ENCODE data around the gene PTPRZ1. TPM values are rescaled to one million over a fixed set of nuclear protein-coding genes. Genes with fewer than 3 reads are reported as not detected.

PTPRZ1 gene
- total RNA-seq, 1 donor from 2014 or later = 0.64 TPM

GRCh38 chr7:121985476-121986030 is 112.6 kb downstream of the PTPRZ1 start:
- no peak overlapping the region for H3K27ac ChIP-seq
- H3K4me1 ChIP-seq = no peaks in the 10 kb centered on the region
- DNase-seq (ENCODE audit: low spot score in 2 of 2) = no peak
- H3K9me3 ChIP-seq = no peaks in the 10 kb centered on the region
- no peak overlapping the region for H3K4me3 ChIP-seq
- TF ChIP-seq CTCF (IDR thresholded peaks at IDR 0.05) = no peak
- no peaks in the 10 kb centered on the region for H3K27me3 ChIP-seq
- intact Hi-C loops (cut with DNase I) = no loop called here
- H3K36me3 ChIP-seq = no peaks in the 10 kb centered on the region

- Histone ChIP-seq H3K4me1 (no peaks in the 10 kb centered on the region), H3K9me3 (no peaks in the 10 kb centered on the region), H3K27me3 (no peaks in the 10 kb centered on the region), H3K4me3 (no peak overlapping the region), H3K36me3 (no peaks in the 10 kb centered on the region), H3K27ac (no peak overlapping the region)
- intact Hi-C loops (cut with DNase I) = no loop called here
- no peak for DNase-seq (ENCODE audit: low spot score in 2 of 2)
- no peak for TF ChIP-seq CTCF (IDR thresholded peaks at IDR 0.05)
Observed at GRCh38 chr7:121992068-121992467, 119.1 kb downstream of the PTPRZ1 start.

GRCh38 chr7:121994625-121995410 is 121.9 kb downstream of the PTPRZ1 start:
- DNase-seq (ENCODE audit: low spot score in 2 of 2) = peak in 1 of 2 donors; percentile 63
- intact Hi-C loops (cut with DNase I) = loop anchor here (2.0 to 5.0 kb wide), 2 partner anchors 243 to 628 kb away; no protein-coding TSS in a partner anchor
- no peaks in the 10 kb centered on the region for H3K36me3 ChIP-seq
- H3K27me3 ChIP-seq = no peaks in the 10 kb centered on the region
- H3K27ac ChIP-seq = no peak overlapping the region
- no peak overlapping the region for H3K4me3 ChIP-seq
- TF ChIP-seq CTCF (IDR thresholded peaks at IDR 0.05) = peak in 2 of 3 experiments; percentile 38 to 52
- no peaks in the 10 kb centered on the region for H3K4me1 ChIP-seq
- no peaks in the 10 kb centered on the region for H3K9me3 ChIP-seq

GRCh38 chr7:122006687-122007086 is 133.7 kb downstream of the PTPRZ1 start:
- H3K4me3 ChIP-seq = no peak overlapping the region
- H3K36me3 ChIP-seq = no peaks in the 10 kb centered on the region
- no peaks in the 10 kb centered on the region for H3K4me1 ChIP-seq
- H3K9me3 ChIP-seq = no peaks in the 10 kb centered on the region
- no peak for TF ChIP-seq CTCF (IDR thresholded peaks at IDR 0.05)
- no peak for DNase-seq (ENCODE audit: low spot score in 2 of 2)
- no peak overlapping the region for H3K27ac ChIP-seq
- intact Hi-C loops (cut with DNase I) = no loop called here
- H3K27me3 ChIP-seq = no peaks in the 10 kb centered on the region

- no peaks in the 10 kb centered on the region for H3K4me1 ChIP-seq
Observed at GRCh38 chr7:122010116-122010515, 137.2 kb downstream of the PTPRZ1 start.

More at GRCh38 chr7:122010116-122010515, 137.2 kb downstream of the PTPRZ1 start:
- intact Hi-C loops (cut with DNase I) = no loop called here
- TF ChIP-seq CTCF (IDR thresholded peaks at IDR 0.05) = no peak
- Histone ChIP-seq H3K4me3 (no peak overlapping the region), H3K27ac (no peak overlapping the region), H3K9me3 (no peaks in the 10 kb centered on the region), H3K36me3 (no peaks in the 10 kb centered on the region), H3K27me3 (no peaks in the 10 kb centered on the region)
- DNase-seq (ENCODE audit: low spot score in 2 of 2) = no peak

Measured in ascending aorta (tissue), 2 donors.